HCT116 (cell line): ENCODE results near the gene CIBAR2. TPM values are rescaled to one million over a fixed set of nuclear protein-coding genes. Genes with fewer than 3 reads are reported as not detected.
A peak's percentile ranks its signal among the peaks of the same experiment; 100 is the strongest.

Experiments
- ATAC-seq: fragments of 200-7000 bp; cut with Tn5 transposase; 2 replicates; pipeline ENCODE4 v1.9.1; 2020; ENCODE audit warnings: mild to moderate bottlenecking, moderate library complexity
- BruUV-seq: library from RNA; stranded (reverse); fragments of 400-500 nt; replicated peaks from 2 replicates; lab custom pipeline; 2021; lab: Mats Ljungman, UMichigan
- CTCF ChIA-PET: fragments of 300-600 bp; sonication (Branson Sonifier 250); formaldehyde crosslinking; loops from one replicate; lab custom pipeline; 2021; ENCODE audit warnings: antibody characterized with exemption; lab: Charles Lee
- POLR2A ChIA-PET: fragments of 300-600, 350-600 bp; sonication (Branson Sonifier 250); formaldehyde crosslinking; loops from one replicate; lab custom pipeline; 2021; ENCODE audit warnings: antibody characterized with exemption; lab: Charles Lee
- RAD21 ChIA-PET, 2 experiments: fragments of 300-600 bp; sonication (Branson Sonifier 250); formaldehyde crosslinking; loops; one replicate each; lab custom pipeline; 2023; ENCODE audit warnings: low total read pairs in 2 of 2; ENCODE audit not compliant: uncharacterized antibody in 2 of 2, unreplicated experiment in 2 of 2, low non-redundant PET in 1 of 2; lab: Charles Lee
- DNase-seq: peaks from one replicate; pipeline ENCODE4 v3.0.0-alpha.2; 2010; ENCODE audit warnings: low read depth, low spot score
- H2AFZ ChIP-seq: fragments of 200-600 bp; shearing (Covaris generic), sonication (generic); 2 replicates; pipeline ENCODE4 v1.6.1; 2017; ENCODE audit warnings: low read depth, mixed run types, mixed read lengths, antibody characterized with exemption, low read length; ENCODE audit not compliant: poor library complexity, severe bottlenecking
- H3K27ac ChIP-seq: 2 replicates; pipeline ENCODE4 v1.5.1; 2012; ENCODE audit warnings: low read depth, low read length
- H3K27me3 ChIP-seq: fragments of 200-600 bp; sonication (generic); 2 replicates; pipeline ENCODE4 v1.6.1; 2016; ENCODE audit warnings: mixed run types, low read length, mixed read lengths; ENCODE audit not compliant: insufficient read depth
- H3K36me3 ChIP-seq, 2 experiments: fragments of 200-500 bp in 1 of 2; fragments of 200-600 bp in 1 of 2; sonication (Bioruptor generic) in 1 of 2; sonication (generic) in 1 of 2; 2 replicates each; pipeline versions ENCODE4 v1.5.1 to v1.6.1; 2014 to 2016; ENCODE audit warnings: low read length in 2 of 2, inconsistent platforms in 1 of 2, mixed read lengths in 1 of 2, mixed run types in 1 of 2; ENCODE audit not compliant: insufficient read depth in 2 of 2, control insufficient read depth in 1 of 2
- H3K4me1 ChIP-seq, 2 experiments: fragments of 200-600 bp in 1 of 2; sonication (generic) in 1 of 2; 2 replicates each; pipeline versions ENCODE4 v1.5.1 to v1.6.1; 2012 to 2017; ENCODE audit warnings: low read length in 2 of 2, inconsistent platforms in 1 of 2, mild to moderate bottlenecking in 1 of 2, mixed read lengths in 1 of 2, mixed run types in 1 of 2, moderate library complexity in 1 of 2; ENCODE audit not compliant: insufficient read depth in 2 of 2, control insufficient read depth in 1 of 2
- H3K4me2 ChIP-seq: fragments of 200-600 bp; sonication (generic); 2 replicates; pipeline ENCODE4 v1.6.1; 2017; ENCODE audit warnings: mixed run types, low read length, mixed read lengths
- H3K4me3 ChIP-seq, 2 experiments: fragments of 200-600 bp in 1 of 2; sonication (generic) in 1 of 2; replicated peaks in 1 of 2; 2 replicates each; pipeline ENCODE4 v1.5.1; 2011 to 2016; ENCODE audit warnings: low read length in 2 of 2, control low read depth in 1 of 2, low read depth in 1 of 2, mild to moderate bottlenecking in 1 of 2, mixed read lengths in 1 of 2, mixed run types in 1 of 2
- H3K79me2 ChIP-seq: fragments of 200-600 bp; sonication (generic); 2 replicates; pipeline ENCODE4 v1.6.1; 2017; ENCODE audit warnings: mild to moderate bottlenecking, mixed run types, low read length, moderate library complexity, mixed read lengths; ENCODE audit not compliant: insufficient read depth
- H3K9ac ChIP-seq: fragments of 200-600 bp; sonication (generic); 2 replicates; pipeline ENCODE4 v1.6.1; 2016; ENCODE audit warnings: low read length, mixed read lengths
- H3K9me2 ChIP-seq: fragments of 200-600 bp; sonication (generic), shearing (Covaris generic); 2 replicates; pipeline ENCODE4 v1.6.1; 2017; ENCODE audit warnings: mixed run types, mild to moderate bottlenecking, moderate library complexity; ENCODE audit not compliant: insufficient read depth
- H3K9me3 ChIP-seq, 2 experiments: fragments of 200-500 bp in 1 of 2; fragments of 200-600 bp in 1 of 2; sonication (Bioruptor generic) in 1 of 2; sonication (generic) in 1 of 2; 2 replicates each; pipeline ENCODE4 v1.6.1; 2014 to 2017; ENCODE audit warnings: low read length in 2 of 2, mixed read lengths in 2 of 2, inconsistent platforms in 1 of 2, low read depth in 1 of 2, mild to moderate bottlenecking in 1 of 2, mixed run types in 1 of 2, moderate library complexity in 1 of 2; ENCODE audit not compliant: control insufficient read depth in 1 of 2, insufficient read depth in 1 of 2
- H4K20me1 ChIP-seq: fragments of 200-600 bp; sonication (generic), shearing (Covaris generic); 2 replicates; pipeline ENCODE4 v1.6.1; 2017; ENCODE audit warnings: mixed run types, mild to moderate bottlenecking, moderate library complexity; ENCODE audit not compliant: insufficient read depth
- EZH2phosphoT487 ChIP-seq: fragments of 200-600 bp; IDR thresholded peaks from 2 replicates; pipeline ENCODE4 v1.6.1; 2018; ENCODE audit warnings: antibody characterized with exemption, borderline replicate concordance
- FOSL1 ChIP-seq: IDR thresholded peaks from 2 replicates; pipeline ENCODE4 v1.6.1; 2012; ENCODE audit warnings: low read depth
- MAX ChIP-seq: IDR thresholded peaks from 2 replicates; pipeline ENCODE4 v1.6.1; 2012
- POLR2AphosphoS5 ChIP-seq: IDR thresholded peaks from 2 replicates; pipeline ENCODE4 v1.6.1; 2011; ENCODE audit warnings: mild to moderate bottlenecking, low read depth, low read length, moderate library complexity
- SIN3A ChIP-seq: IDR thresholded peaks from 2 replicates; pipeline ENCODE4 v1.6.1; 2012; ENCODE audit warnings: low read depth
- ZFX ChIP-seq: fragments of 450-650 bp; IDR thresholded peaks from 2 replicates; pipeline ENCODE4 v1.6.1; 2017
- ZNF274 ChIP-seq: fragments of 200-500 bp; sonication (Bioruptor generic); IDR thresholded peaks from 2 replicates; pipeline ENCODE4 v1.6.1; 2014; ENCODE audit warnings: mild to moderate bottlenecking, low read depth, low read length, inconsistent platforms
- intact Hi-C: fragments of 100-400 bp; cut with micrococcal nuclease; formaldehyde crosslinking; loops from 2 replicates; pipeline ENCODE4 v1.10.0; 2022
- total RNA-seq: library from RNA; stranded (reverse); gene quantifications from one replicate; pipeline ENCODE4 v1.2.1, GENCODE V29; 2021; ENCODE audit not compliant: unreplicated experiment

CIBAR2 gene
- total RNA-seq, 1 experiment from 2014 or later, result 0.27 TPM

- H3K79me2 ChIP-seq, result no peaks in the 10 kb centered on the region
- H3K9me3 ChIP-seq, result no peaks in the 10 kb centered on the region
- H3K27me3 ChIP-seq, result peaks cover 3% of the 10 kb centered on the region; the same call in 1 of the 2 replicates
- ChIA-PET RAD21 (no interaction called here), POLR2A (interaction anchor here (0.7 kb wide), 1 partner anchor 1198 kb away, joined by 4 read pairs; no protein-coding TSS in a partner anchor), CTCF (interaction anchor here (1.7 kb wide), 1 partner anchor 20 kb away, joined by 5 read pairs; no protein-coding TSS in a partner anchor)
- H3K9ac ChIP-seq, result no peak overlapping the region
- ATAC-seq, result peak; percentile 75
- no peaks in the 10 kb centered on the region for H4K20me1 ChIP-seq
- H3K27ac ChIP-seq, result peak overlapping the region; percentile 6; the same call in 1 of the 2 replicates
- intact Hi-C loops, result no loop called here
- peaks cover 5 to 11% of the 10 kb centered on the region in 2 experiments; a peak in 3 of 4 replicates for H3K4me1 ChIP-seq
- DNase-seq, result no peak
- H3K4me2 ChIP-seq, result peak overlapping the region; percentile 14; the same call in 1 of the 2 replicates
- no peaks in the 10 kb centered on the region for H3K36me3 ChIP-seq
- H3K4me3 ChIP-seq, result no peak overlapping the region
- H2AFZ ChIP-seq, result no peak overlapping the region
- H3K9me2 ChIP-seq, result no peaks in the 10 kb centered on the region
- no TSS peak for BruUV-seq
- peak; percentile 22; the same call in 1 of the 2 replicates for TF ChIP-seq ZFX
- no peak for TF ChIP-seq EZH2phosphoT487
Measured at GRCh38 chr16:85151603-85152413, 39.5 kb upstream of the CIBAR2 start.

- RAD21 ChIA-PET, result no interaction called here
- no peaks in the 10 kb centered on the region for H3K9me2 ChIP-seq
- no peaks in the 10 kb centered on the region for H3K9me3 ChIP-seq
- no TSS peak for BruUV-seq
- DNase-seq, result no peak
- H2AFZ ChIP-seq, result no peak overlapping the region
- H3K79me2 ChIP-seq, result no peaks in the 10 kb centered on the region
- H3K27me3 ChIP-seq, result no peaks in the 10 kb centered on the region
- H3K4me3 ChIP-seq, result no peak overlapping the region
- POLR2A ChIA-PET, result no interaction called here
- H3K4me1 ChIP-seq, result peaks cover 5 to 11% of the 10 kb centered on the region in 2 experiments; a peak in 3 of 4 replicates
- TF ChIP-seq FOSL1, result no peak
- no peak for TF ChIP-seq MAX
- no peak for TF ChIP-seq POLR2AphosphoS5
- TF ChIP-seq EZH2phosphoT487, result no peak
- no peak for TF ChIP-seq ZNF274
- TF ChIP-seq SIN3A, result no peak
- H3K9ac ChIP-seq, result no peak overlapping the region
- H3K36me3 ChIP-seq, result no peaks in the 10 kb centered on the region
- H3K27ac ChIP-seq, result peak overlapping the region; percentile 6; the same call in 1 of the 2 replicates
- peak overlapping the region; percentile 14; the same call in 1 of the 2 replicates for H3K4me2 ChIP-seq
- CTCF ChIA-PET, result no interaction called here
- intact Hi-C loops, result no loop called here
- ATAC-seq, result peak; percentile 24; the same call in 1 of the 2 replicates
- no peaks in the 10 kb centered on the region for H4K20me1 ChIP-seq
Measured at GRCh38 chr16:85151079-85151602, 38.9 kb upstream of the CIBAR2 start.
